Lower leg skin (tissue), 4 donors: Measurements from ENCODE around the gene TMEM132D. TPM values are rescaled to one million over a fixed set of nuclear protein-coding genes. Genes with fewer than 3 reads are reported as not detected.

Experiments
- DNase-seq, 2 donors: peaks; one replicate each; pipeline ENCODE4 v3.0.0-alpha.2; 2019; ENCODE audit warnings: low spot score in 2 of 2
- H3K4me3 ChIP-seq: fragments of 200-600 bp; sonication (generic); 2 replicates; pipeline ENCODE4 v1.5.1; 2017; ENCODE audit warnings: mild to moderate bottlenecking, low read depth; ENCODE audit not compliant: poor library complexity, severe bottlenecking
- POLR2A ChIP-seq, 2 donors: fragments of 450-650 bp; IDR thresholded peaks; one replicate each; pipeline ENCODE4 v1.6.1; 2016 to 2017; ENCODE audit warnings: antibody characterized with exemption in 2 of 2, mild to moderate bottlenecking in 1 of 2, moderate library complexity in 1 of 2
- WGBS, 2 donors: methylation state at CpG; one replicate each; pipeline ENCODE4 v1.1.5; 2018; 5-methylcytosine and 5-hydroxymethylcytosine counted together
- intact Hi-C: fragments of 100-400 bp; cut with DNase I; formaldehyde crosslinking; loops from one replicate; pipeline ENCODE4 v1.15.0; 2023; ENCODE audit warnings: low total_unique reads
- total RNA-seq, 4 donors: library from RNA; depleted of rRNA; stranded (reverse); fragments of >200 nt; gene quantifications; one replicate each; pipeline ENCODE4 v1.1.0, GENCODE V29; 2016
- TF ChIP-seq, protein P1 (sequence below), 3 donors: fragments of 450-650 bp; IDR thresholded peaks; one replicate each; pipeline ENCODE4 v1.5.1; 2016; ENCODE audit warnings: antibody characterized with exemption in 3 of 3, mild to moderate bottlenecking in 3 of 3, moderate library complexity in 2 of 3

Gene TMEM132D
- total RNA-seq, result not detected

DNA sequence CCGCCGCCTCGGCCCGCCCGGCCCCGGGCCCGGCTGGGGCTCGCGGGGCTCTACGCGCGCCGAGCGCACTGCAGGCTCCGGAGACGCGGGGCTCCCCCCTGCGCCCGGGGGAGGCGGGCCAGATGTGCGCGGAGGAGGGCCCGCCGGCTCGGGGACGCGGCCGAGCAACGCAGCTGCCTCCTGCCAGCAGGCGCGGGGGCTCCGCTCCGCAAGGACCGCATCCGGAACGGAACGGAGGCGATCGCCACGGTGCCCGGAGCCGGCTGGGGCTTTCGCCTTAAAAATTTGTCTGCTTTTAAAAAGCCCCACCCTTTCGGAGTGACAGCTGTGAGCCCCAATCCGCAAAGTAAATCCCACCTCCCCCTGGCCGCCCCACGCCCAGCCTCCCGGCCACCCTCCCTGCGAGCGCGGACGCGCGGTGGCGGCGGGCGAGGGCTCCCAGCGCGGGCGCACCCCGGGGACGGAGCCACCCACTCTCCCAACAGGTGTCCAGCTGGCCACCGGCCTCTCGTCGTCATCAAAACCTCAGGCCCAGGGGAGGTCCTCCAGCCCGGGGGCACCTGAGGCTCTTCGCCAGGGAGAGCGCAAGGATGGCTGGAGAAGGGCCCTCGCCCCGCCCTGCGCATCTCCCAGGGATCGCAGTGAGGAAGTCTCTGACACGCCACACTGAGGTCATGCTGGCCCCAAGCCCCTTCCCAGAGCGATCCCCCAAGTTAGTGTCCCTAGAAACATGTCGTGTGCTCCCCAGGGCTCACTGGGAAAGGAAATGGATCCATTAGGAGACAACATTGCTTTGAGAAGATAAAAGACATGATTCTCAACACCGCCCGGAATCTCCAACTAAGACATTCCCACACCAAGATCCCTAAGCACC is at the start of gene TMEM132D:
TMEM132D (minus strand) TSS at position 70 of the 874 bp plus-strand sequence.
- WGBS, 2 donors, result 4 to 6% methylated on average over 35 to 45 of the region's 77 CpGs
- no peak for DNase-seq
- no peak within 1 kb of the TSS for H3K4me3 ChIP-seq
- TF ChIP-seq POLR2A (IDR thresholded peaks at IDR 0.05), result no peak
- TF ChIP-seq, protein P1, sequence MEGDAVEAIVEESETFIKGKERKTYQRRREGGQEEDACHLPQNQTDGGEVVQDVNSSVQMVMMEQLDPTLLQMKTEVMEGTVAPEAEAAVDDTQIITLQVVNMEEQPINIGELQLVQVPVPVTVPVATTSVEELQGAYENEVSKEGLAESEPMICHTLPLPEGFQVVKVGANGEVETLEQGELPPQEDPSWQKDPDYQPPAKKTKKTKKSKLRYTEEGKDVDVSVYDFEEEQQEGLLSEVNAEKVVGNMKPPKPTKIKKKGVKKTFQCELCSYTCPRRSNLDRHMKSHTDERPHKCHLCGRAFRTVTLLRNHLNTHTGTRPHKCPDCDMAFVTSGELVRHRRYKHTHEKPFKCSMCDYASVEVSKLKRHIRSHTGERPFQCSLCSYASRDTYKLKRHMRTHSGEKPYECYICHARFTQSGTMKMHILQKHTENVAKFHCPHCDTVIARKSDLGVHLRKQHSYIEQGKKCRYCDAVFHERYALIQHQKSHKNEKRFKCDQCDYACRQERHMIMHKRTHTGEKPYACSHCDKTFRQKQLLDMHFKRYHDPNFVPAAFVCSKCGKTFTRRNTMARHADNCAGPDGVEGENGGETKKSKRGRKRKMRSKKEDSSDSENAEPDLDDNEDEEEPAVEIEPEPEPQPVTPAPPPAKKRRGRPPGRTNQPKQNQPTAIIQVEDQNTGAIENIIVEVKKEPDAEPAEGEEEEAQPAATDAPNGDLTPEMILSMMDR (IDR thresholded peaks at IDR 0.05), result no peak
- intact Hi-C loops, result no loop called here

DNA sequence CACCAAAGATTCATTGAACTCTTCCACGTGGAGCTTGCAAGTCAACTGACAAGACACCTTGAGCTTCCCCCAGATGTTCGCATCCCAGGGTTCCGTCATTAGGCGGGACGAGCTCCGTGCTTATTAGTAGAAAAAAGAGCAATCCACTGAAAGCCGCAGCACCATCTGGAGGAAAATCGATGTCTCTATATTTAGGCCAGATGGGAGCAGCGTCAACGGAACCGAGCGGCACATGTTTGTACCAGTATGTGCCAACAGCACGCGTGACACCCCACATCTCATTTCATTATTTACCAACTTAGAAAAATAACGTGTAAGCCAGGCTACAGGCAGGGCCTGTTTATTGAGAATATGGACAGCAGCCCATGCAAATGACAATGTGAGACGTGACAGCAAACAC is 45.8 kb upstream of the TMEM132D start:
- TF ChIP-seq, protein P1 (IDR thresholded peaks at IDR 0.05), result no peak
- TF ChIP-seq POLR2A (IDR thresholded peaks at IDR 0.05), result no peak
- WGBS, 2 donors, result 79 to 89% methylated on average over 16 of the region's 16 CpGs
- no peak overlapping the region for H3K4me3 ChIP-seq
- intact Hi-C loops, result no loop called here
- DNase-seq, result no peak

DNA sequence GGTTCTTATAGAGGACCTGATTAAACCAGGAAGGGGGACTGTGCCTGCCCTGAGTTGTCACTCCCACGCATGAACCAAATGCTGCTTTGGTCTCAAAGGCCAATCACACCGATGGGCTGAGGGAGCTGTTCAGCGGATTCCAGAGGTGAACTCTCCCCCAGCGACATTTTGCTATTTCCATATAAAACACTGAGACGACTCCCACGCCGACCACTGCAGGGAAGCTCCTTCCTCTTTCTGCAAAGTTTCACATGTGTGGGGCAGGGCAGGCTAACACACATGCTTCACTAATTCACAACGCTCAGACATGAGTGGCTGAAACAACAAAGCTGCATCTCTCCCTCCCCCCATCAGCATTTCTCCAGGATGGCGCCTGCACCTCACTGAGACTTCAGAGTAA is 37.8 kb upstream of the TMEM132D start:
- WGBS, 2 donors, result 51 to 60% methylated on average over 9 of the region's 9 CpGs
- no peak for DNase-seq
- TF ChIP-seq, protein P1 (IDR thresholded peaks at IDR 0.05), result no peak
- TF ChIP-seq POLR2A (IDR thresholded peaks at IDR 0.05), result no peak
- intact Hi-C loops, result no loop called here
- no peak overlapping the region for H3K4me3 ChIP-seq

DNA sequence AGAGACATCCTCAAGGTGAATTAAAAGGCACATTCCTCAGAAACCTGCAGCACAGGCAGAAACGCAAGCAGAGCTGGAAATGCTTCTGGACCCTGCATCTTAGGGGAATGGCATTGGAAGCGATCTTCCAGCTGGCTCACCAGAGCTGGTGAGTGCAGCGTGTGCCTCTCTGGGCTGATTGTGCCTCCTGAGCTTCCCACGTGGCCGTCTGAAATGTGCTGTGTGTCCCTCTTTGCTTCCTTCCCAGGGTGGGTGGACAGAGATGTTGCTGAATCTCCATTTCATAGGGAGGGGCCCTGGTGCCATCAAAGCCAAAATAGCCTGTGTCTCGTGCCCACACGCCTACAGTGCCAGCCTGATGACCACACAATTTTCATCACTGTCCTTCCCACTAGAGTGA is 34.3 kb upstream of the TMEM132D start:
- intact Hi-C loops, result no loop called here
- no peak overlapping the region for H3K4me3 ChIP-seq
- no peak for TF ChIP-seq POLR2A (IDR thresholded peaks at IDR 0.05)
- TF ChIP-seq, protein P1 (IDR thresholded peaks at IDR 0.05), result no peak
- WGBS, 2 donors, result 50 to 51% methylated on average over 7 of the region's 7 CpGs
- DNase-seq, result no peak

DNA sequence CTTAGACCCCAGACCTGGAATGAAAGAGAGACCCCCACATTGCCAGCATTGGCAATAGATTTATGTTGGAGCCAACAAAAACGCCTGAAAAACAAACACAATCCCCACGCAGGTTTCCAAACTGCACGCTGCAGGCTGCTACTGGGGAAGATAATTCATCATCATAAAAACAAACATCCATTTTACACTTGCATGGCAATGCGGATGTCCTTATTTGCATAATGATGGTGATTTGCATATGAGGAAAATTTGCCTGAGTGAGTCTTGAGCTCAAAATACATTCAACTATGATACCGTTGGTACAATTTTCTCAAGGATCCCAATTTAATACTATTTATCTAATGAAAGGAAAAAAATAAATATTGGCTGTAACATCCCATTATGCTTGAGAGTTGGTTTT is 33.6 kb upstream of the TMEM132D start:
- 24 to 43% methylated on average over 5 of the region's 5 CpGs for WGBS, 2 donors
- intact Hi-C loops, result no loop called here
- TF ChIP-seq, protein P1 (IDR thresholded peaks at IDR 0.05), result no peak
- no peak for TF ChIP-seq POLR2A (IDR thresholded peaks at IDR 0.05)
- H3K4me3 ChIP-seq, result no peak overlapping the region
- no peak for DNase-seq
